ENCODE measurements around the gene RYR1. TPM values are rescaled to one million over a fixed set of nuclear protein-coding genes. Genes with fewer than 3 reads are reported as not detected.

The RYR1 gene
- 0.13 TPM for polyA plus RNA-seq (2012; ENCODE audit: missing spikeins)

DNA sequence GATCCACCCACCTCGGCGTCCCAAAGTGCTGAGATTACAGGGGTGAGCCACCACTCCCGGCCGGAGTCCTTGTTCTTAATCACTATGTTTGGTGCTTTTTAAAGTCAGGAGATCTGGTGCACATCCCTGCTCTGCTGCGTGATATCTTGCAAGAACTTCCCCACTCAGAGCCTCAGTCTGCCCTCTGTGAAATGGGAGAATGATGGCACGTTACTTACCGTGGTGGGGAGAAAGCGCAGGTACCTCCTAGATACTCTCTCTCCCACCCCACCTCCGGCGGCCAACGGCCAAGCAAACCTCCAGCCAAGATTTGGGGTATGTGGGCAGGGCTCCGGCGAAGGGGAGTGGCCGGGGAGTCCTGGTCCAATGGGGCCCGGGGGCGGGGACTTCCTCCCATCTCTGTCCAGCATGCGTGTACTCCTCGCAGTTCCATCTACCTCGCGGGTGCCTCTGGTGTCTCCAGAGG, at the start of gene RYR1:
Gene RYR1, plus strand, starts transcription at position 424 of the 466 bp plus-strand sequence. CDS start 139 bp downstream, outside the sequence.
- FAIRE-seq, result no peak
- DNase-seq (ENCODE audit: insufficient read length), result peak; percentile 74
- TF ChIP-seq TAF1 (IDR thresholded peaks at IDR 0.05; ENCODE audit: borderline replicate concordance, low read depth, low read length), result no peak

DNA sequence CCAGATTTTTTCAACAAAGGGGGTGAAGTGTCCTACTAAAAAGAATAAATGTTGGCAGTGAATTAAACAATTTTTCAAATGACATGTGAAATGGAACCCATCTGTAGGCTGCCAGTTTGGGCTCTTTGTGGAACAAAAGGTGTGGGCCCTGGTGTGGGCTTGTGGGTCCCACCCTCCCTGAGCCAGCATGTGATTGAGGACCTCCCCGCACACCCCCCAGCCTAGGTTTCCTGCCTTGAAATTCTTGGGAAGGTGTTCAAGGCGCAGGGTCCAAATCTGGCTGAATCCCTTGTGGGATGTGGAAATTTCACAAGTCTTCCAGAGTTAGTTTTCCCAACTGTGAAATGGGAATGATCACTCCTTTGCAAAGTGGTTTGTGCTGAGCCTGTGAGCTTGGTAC, 49.7 kb upstream of the RYR1 start:
- FAIRE-seq (no peak), DNase-seq (ENCODE audit: insufficient read length) (no peak)

DNA sequence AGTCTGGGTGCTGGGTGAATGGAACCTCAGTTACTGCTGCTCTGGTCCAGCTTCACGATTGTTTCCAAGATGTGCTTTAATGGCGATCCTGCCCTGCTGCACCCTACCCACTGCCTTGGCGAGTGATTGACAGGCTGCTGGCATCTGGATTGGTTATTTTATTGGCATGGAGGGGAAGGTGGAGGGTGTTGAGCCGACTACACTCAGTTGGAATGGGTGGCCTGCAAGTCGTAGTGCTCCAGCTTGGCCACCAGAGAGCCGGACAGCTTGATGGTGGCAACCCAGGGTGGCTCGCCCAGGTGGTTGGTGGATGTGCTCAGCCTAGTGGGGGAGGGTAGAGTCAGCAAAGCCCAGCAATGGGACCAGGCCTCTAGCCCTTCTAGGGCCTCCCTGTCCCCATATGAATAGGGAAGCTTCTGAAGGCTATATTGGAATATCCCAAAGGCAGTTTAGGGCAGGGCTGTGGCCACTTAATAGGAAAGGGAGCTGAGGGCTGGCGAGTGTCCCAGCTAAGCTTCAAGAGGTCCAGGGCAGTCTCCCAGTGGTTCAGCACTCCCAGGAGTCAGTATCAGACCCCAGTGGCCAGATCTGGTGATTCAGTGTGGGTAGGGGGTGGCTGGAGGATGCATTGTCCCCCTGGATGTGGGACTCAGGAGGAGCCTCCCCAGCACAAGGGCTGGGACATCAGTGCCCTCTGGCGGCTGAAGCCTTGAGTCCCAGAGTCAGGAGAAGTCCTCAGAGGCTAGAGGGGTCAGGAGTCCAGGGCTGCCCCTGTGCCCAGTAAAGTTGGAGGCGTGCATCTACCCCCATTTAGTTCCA, 49.1 kb upstream of the RYR1 start:
- DNase-seq (ENCODE audit: insufficient read length) (no peak), FAIRE-seq (no peak)

More for the DNA sequence above, 49.7 kb upstream of the RYR1 start:
- TF ChIP-seq POLR2A (IDR thresholded peaks at IDR 0.05; ENCODE audit: low read depth, low read length) (no peak), TAF1 (IDR thresholded peaks at IDR 0.05; ENCODE audit: borderline replicate concordance, low read depth, low read length) (no peak), POLR2AphosphoS5 (IDR thresholded peaks at IDR 0.05; ENCODE audit: low read depth, low read length) (no peak)

DNA sequence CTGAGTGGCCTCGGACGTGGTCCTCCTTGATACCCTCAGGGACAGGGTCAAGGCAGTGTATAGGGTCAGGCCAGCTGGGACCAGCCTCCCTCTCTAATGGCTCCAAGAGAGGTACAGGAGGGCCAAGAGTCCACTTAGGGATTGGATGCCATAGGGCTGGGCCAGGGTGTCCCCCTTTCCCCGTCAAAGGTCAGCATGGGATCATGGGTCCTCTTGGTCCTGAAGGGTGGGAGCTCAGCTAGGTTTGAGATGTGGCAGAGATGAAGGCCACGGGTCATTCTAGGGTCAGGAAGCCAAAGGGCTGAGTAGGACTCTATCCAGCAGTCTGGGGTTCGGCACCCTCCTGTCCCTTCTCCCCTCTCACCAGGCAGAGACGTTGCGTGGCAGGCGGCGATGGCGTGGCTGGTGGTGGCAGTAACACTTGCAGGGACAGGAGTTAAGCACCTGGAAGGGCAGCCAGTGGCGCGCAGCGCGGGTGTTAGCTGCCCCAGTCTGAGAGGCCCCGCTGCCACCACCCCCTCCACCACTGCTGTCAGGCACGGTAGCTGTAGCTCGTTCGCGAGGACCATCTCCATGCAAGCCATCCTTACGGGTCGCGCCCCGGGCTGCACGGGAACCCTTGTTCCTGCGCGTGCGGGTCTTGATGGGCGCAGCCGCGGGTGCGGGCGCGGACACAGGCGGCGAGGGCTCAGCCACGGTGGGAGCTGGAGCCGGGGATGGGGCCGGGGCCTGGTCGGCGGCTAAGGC, 48.3 kb upstream of the RYR1 start:
- no peak for DNase-seq (ENCODE audit: insufficient read length)
- no peak for TF ChIP-seq TAF1 (IDR thresholded peaks at IDR 0.05; ENCODE audit: borderline replicate concordance, low read depth, low read length)
- 0 out of 2 replicates have a peak, but pooled peaks have one; percentile 32 for TF ChIP-seq POLR2AphosphoS5 (IDR thresholded peaks at IDR 0.05; ENCODE audit: low read depth, low read length)
- no peak for FAIRE-seq

More for the DNA sequence above, 49.1 kb upstream of the RYR1 start:
- TF ChIP-seq POLR2AphosphoS5 (IDR thresholded peaks at IDR 0.05; ENCODE audit: low read depth, low read length), result peak; percentile 41; the same call in 1 of the 2 replicates
- TF ChIP-seq POLR2A (IDR thresholded peaks at IDR 0.05; ENCODE audit: low read depth, low read length), result no peak

DNA sequence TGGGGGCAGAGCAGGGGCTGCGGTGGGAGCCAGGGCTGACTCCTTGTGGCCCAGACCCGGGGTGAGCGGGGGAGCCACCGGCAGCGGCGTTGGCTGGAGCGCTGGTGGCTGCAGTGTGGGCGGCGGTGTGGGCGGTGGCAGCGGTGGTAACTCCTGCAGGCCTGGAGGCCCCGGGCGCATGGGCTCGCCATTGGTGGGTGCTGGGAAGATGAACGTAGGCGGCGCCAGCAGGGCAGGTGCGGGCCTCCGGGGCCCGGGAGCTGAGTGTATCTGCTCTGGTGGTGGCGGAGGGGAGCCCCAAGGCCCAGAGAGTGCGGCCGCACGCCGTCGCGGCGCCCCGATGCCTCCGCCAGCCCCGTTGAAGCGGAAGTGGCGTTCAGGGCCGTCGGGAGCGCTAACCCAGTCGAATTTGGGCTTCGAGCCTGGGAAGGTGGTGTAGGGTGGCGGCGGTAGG, 47.7 kb upstream of the RYR1 start:
- no peak for DNase-seq (ENCODE audit: insufficient read length)
- FAIRE-seq, result no peak
- TF ChIP-seq POLR2AphosphoS5 (IDR thresholded peaks at IDR 0.05; ENCODE audit: low read depth, low read length) (no peak), TAF1 (IDR thresholded peaks at IDR 0.05; ENCODE audit: borderline replicate concordance, low read depth, low read length) (no peak), POLR2A (IDR thresholded peaks at IDR 0.05; ENCODE audit: low read depth, low read length) (no peak)

DNA sequence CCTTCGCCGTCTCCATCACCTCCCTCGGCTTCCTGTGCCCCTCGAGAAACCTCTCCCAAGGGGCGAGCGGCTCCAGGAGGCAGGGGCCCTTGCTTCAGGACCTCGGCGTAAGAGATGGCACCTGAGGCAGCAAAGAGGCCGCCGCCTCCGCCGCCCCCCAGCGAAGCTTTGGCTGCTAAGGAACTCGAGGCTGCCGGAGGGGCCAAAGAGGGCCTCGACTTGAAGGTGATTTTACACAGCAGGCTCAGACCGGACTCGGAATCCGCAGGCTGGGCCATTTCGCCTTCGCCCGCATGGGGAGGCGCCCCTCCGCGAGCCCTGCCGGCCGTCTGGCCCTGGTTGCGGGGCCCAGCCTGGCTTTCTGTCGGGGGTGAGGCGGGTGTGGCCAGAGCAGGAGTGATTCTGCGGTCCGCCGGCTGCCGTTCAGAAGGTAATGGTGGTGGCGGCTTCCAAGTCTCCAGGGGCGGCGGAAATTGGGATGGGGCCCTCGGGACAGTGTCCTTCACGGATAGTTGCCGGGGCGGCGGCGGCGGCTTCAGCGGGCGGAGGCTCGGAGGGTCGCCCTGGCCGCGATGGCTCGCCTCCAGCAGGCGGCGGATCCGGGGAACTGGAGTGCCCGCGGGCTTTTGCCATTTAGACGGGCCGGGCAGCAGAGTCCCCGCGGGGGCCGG, 47.1 kb upstream of the RYR1 start:
- DNase-seq (ENCODE audit: insufficient read length), result no peak
- FAIRE-seq, result no peak
- TF ChIP-seq POLR2AphosphoS5 (IDR thresholded peaks at IDR 0.05; ENCODE audit: low read depth, low read length) (0 out of 2 replicates have a peak, but pooled peaks have one; percentile 23), POLR2A (IDR thresholded peaks at IDR 0.05; ENCODE audit: low read depth, low read length) (no peak)

DNA sequence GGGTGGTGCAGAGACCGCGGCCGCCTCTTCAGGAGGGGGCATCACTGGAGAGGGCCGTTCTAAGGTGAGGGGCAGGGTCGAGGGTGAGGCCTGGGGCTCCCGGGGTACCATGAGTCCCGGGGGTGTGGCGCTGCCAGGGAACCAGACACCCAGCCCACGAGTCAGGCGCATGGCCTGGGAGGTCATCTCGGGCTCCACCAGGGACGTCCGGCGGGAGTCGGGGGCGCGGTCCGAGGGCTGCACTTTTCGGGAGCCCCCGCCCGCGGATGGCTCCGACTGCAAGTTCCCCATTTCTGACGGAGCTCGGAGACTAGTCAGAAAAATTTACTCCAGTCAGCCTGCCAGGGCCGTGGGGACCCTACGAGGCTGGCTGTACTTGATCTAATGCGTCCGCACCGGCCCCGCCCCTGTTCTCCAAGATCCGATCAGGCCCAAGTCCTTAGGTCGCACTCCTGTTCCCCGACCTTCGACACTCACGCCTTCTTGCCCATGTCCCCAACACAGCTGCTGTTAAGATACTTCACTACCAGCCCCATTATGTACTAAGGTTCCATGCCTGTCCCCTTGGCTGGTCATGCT, 46.4 kb upstream of the RYR1 start:
- no peak for TF ChIP-seq TAF1 (IDR thresholded peaks at IDR 0.05; ENCODE audit: borderline replicate concordance, low read depth, low read length)
- DNase-seq (ENCODE audit: insufficient read length) (no peak), FAIRE-seq (peak; percentile 53)

DNA sequence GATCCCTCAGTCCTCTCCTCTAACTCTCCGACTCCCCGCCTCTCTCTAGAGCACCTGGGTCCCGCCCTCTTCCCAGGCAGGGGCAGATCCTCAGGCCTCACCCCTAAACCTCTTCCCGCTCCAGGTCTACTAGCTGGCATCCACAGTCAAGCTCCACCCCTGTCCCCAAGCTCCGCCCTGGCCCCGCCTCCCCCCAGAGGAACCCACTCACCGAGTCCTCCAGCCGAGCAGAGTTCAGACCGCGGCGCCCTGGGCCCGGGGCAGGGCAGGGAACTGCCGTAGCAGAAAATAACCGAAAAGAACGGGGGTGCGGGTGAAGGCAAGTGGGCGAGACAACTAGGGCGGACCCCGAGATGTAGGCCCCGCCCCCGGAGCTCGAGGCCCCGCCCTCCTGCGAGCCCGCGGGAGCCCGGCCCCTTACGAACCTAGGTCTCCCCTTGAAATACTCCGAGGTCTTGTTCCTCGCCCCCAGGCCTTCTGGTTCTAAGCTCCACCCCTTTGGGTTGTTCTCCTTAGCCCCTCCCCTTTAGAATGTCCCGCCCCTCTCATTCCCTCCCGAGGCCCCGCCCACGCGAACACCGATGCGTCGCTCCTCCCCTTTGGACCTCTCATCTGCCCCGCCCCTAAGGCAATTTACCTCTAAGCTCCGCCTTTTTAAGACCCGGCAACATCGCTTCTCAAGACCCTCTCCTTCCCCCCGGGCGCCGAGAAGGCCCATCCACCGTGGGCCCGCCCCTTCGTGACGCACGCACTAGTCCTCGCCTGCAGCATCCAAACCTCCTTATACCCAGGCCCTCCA, 45.7 kb upstream of the RYR1 start, which contains the start of gene GGN:
Gene GGN, minus strand, starts transcription at position 485 of the 799 bp plus-strand sequence. CDS start 773 bp downstream, outside the sequence.
- no peak for TF ChIP-seq TAF1 (IDR thresholded peaks at IDR 0.05; ENCODE audit: borderline replicate concordance, low read depth, low read length)
- no peak for TF ChIP-seq POLR2A (IDR thresholded peaks at IDR 0.05; ENCODE audit: low read depth, low read length)
- TF ChIP-seq POLR2AphosphoS5 (IDR thresholded peaks at IDR 0.05; ENCODE audit: low read depth, low read length), result no peak
- FAIRE-seq (peak; percentile 81), DNase-seq (ENCODE audit: insufficient read length) (peak; percentile 83)

DNA sequence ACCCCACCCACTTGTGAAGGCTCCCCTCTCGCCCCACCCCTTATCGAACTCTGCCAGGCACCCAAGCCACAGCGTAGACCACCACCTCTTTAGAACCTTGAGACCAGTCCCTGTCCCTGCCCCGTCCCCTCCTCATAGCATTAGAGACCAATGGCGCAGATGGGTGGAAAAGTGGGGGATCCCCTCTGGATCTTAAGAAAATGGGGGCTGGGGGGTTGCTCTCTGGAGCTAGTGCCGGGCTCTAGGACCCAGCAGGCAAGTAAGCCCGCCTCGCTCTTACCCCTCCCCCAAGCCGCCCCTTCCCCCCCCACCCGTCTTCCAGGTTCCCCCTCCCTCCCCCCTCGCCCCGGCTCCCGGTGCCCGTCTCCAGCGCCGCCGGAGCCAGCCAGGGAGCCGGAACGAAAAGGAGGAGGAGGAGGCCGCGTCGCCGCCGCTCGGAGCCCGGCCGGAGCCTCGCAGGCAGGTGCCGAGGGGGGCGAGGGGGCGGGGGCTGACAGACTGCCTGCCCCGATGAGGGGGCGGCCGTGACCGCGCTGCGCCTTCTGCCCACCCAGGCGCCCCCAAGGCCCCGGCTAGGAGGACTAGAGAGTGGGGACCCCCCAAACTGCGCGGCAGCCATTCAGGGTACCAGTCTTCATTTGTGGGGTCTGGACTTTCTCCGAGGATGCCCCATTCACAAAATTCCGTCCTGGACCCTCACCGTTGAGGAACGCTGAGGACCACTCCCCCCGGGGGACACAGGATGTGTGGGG, 45.0 kb upstream of the RYR1 start, which contains the start of gene SPRED3:
Gene SPRED3, plus strand, starts transcription at position 349 of the 752 bp plus-strand sequence. CDS start 1,606 bp downstream, outside the sequence.
- no peak for FAIRE-seq
- TF ChIP-seq POLR2A (IDR thresholded peaks at IDR 0.05; ENCODE audit: low read depth, low read length), result no peak
- no peak for TF ChIP-seq POLR2AphosphoS5 (IDR thresholded peaks at IDR 0.05; ENCODE audit: low read depth, low read length)
- TF ChIP-seq TAF1 (IDR thresholded peaks at IDR 0.05; ENCODE audit: borderline replicate concordance, low read depth, low read length), result no peak
- DNase-seq (ENCODE audit: insufficient read length), result no peak

Data from GM12892 (cell line).